Gastrocnemius medialis (tissue), 4 donors: ENCODE data around the gene OR8B8. TPM values are rescaled to one million over a fixed set of nuclear protein-coding genes. Genes with fewer than 3 reads are reported as not detected.

Experiments
- ATAC-seq, 2 donors: fragments of 150-250 bp; one replicate each; pipeline ENCODE4 v1.9.1; 2016
- DNase-seq, 2 donors: peaks; one replicate each; pipeline ENCODE4 v3.0.0-alpha.2; 2019
- H3K27ac ChIP-seq, 4 donors: fragments of 200-600 bp; sonication (generic); 1 replicate in 1 of 4; 2 replicates in 3 of 4; pipeline ENCODE4 v1.5.1; 2016 to 2018; ENCODE audit warnings: mild to moderate bottlenecking in 2 of 4, moderate library complexity in 1 of 4
- H3K27me3 ChIP-seq, 3 donors: fragments of 200-600 bp; sonication (generic) in 2 of 3; 1 replicate in 1 of 3; 2 replicates in 2 of 3; pipeline versions ENCODE4 v1.5.1 to v1.6.0; 2016 to 2019; ENCODE audit warnings: mild to moderate bottlenecking in 1 of 3, moderate library complexity in 1 of 3
- H3K36me3 ChIP-seq, 2 donors: fragments of 200-600 bp; sonication (generic) in 1 of 2; one replicate each; pipeline ENCODE4 v1.5.1; 2017 to 2018
- H3K4me1 ChIP-seq, 2 donors: fragments of 200-600 bp; sonication (generic) in 1 of 2; one replicate each; pipeline ENCODE4 v1.5.1; 2016 to 2017; ENCODE audit warnings: mild to moderate bottlenecking in 2 of 2
- H3K4me3 ChIP-seq, 4 donors: fragments of 200-600 bp; sonication (generic) in 3 of 4; 1 replicate in 1 of 4; 2 replicates in 3 of 4; pipeline ENCODE4 v1.5.1; 2016 to 2019; ENCODE audit warnings: mild to moderate bottlenecking in 2 of 4
- H3K9me3 ChIP-seq, 3 donors: fragments of 200-600 bp; sonication (generic) in 2 of 3; 1 replicate in 1 of 3; 2 replicates in 2 of 3; pipeline ENCODE4 v1.5.1; 2016 to 2019
- POLR2A ChIP-seq, 2 donors: fragments of 450-650 bp; IDR thresholded peaks; one replicate each; pipeline ENCODE4 v1.6.1; 2017; ENCODE audit warnings: antibody characterized with exemption in 2 of 2, mild to moderate bottlenecking in 2 of 2, moderate library complexity in 2 of 2
- in situ Hi-C, 4 donors: fragments of 200-750 bp; cut with MboI; loops; one replicate each; pipeline versions ENCODE4 v1.15.0 to v1.8.0; 2017; ENCODE audit warnings: low sequenced_read_pairs in 4 of 4
- intact Hi-C: fragments of 100-400 bp; cut with DNase I; formaldehyde crosslinking; loops from one replicate; pipeline ENCODE4 v1.15.1; 2023; ENCODE audit warnings: low total_unique reads
- total RNA-seq, 4 donors: library from RNA; depleted of rRNA; stranded (reverse); fragments of >200 nt; gene quantifications; one replicate each; pipeline versions ENCODE4 v1.1.0 to v1.2.3, GENCODE V29; 2016
- TF ChIP-seq, protein P1 (sequence below), 5 experiments: fragments of 450-650 bp in 3 of 5; fragments of 200-600 bp in 2 of 5; sonication (generic) in 2 of 5; IDR thresholded peaks in 4 of 5; conservative IDR thresholded peaks in 1 of 5; 1 replicate in 4 of 5; 2 replicates in 1 of 5; pipeline ENCODE4 v1.5.1; 2016 to 2019; ENCODE audit warnings: antibody characterized with exemption in 5 of 5, mild to moderate bottlenecking in 3 of 5, moderate library complexity in 3 of 5

The OR8B8 gene
- total RNA-seq, 4 donors from 2014 or later = not detected

DNA sequence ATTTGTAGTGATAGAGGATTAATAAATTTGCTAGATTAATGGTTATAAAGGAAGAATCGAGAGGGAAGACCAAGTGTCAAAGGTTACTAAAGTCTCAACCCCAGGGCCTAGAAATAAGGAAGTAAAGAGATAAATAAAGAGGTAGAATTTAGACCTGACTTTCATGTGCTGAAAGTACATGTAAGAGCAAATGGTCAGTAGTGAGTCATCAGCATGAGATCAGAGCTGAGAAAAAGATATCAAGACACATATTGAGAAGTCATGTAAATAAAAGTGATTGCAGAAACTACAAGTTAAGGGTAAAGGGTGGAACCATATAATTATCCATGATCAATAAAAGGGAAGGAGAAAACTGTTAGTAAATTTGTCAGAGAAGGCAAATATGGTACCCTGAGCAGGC, 1.4 kb upstream of the OR8B8 start:
- ATAC-seq = no peak

DNA sequence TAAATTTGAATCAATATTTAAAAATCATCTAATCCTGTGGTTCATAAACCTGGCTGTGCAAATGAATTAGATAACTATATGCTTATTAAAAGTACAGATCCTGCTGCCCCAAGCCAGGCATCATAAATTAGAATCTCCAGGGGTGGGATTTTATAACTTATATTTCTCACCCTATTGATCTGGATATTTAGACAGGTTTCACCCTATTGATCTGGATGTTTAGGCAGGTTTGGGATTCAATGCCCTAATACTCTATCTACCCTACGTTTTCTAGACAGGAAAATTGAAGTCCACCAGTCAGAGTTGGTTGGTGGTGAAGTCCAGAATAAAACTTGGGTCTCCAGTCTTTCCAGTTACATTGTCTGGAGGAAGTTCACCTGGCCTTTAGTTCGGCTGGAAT, 2.6 kb downstream of the OR8B8 start:
- H3K4me1 ChIP-seq = no peaks in the 10 kb centered on the region
- DNase-seq (no peak), ATAC-seq (no peak)
- H3K27ac ChIP-seq = no peak overlapping the region
- H3K9me3 ChIP-seq = no peaks in the 10 kb centered on the region
- intact Hi-C loops = no loop called here
- in situ Hi-C loops = no loop called here
- H3K4me3 ChIP-seq = no peak overlapping the region
- no peak for TF ChIP-seq POLR2A (IDR thresholded peaks at IDR 0.05)
- TF ChIP-seq, protein P1, sequence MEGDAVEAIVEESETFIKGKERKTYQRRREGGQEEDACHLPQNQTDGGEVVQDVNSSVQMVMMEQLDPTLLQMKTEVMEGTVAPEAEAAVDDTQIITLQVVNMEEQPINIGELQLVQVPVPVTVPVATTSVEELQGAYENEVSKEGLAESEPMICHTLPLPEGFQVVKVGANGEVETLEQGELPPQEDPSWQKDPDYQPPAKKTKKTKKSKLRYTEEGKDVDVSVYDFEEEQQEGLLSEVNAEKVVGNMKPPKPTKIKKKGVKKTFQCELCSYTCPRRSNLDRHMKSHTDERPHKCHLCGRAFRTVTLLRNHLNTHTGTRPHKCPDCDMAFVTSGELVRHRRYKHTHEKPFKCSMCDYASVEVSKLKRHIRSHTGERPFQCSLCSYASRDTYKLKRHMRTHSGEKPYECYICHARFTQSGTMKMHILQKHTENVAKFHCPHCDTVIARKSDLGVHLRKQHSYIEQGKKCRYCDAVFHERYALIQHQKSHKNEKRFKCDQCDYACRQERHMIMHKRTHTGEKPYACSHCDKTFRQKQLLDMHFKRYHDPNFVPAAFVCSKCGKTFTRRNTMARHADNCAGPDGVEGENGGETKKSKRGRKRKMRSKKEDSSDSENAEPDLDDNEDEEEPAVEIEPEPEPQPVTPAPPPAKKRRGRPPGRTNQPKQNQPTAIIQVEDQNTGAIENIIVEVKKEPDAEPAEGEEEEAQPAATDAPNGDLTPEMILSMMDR (IDR thresholded peaks at IDR 0.05 in 4 of 5, conservative IDR thresholded peaks at IDR 0.05 in 1 of 5) = no peak
- no peaks in the 10 kb centered on the region for H3K27me3 ChIP-seq
- no peaks in the 10 kb centered on the region for H3K36me3 ChIP-seq

More for the DNA sequence above, 1.4 kb upstream of the OR8B8 start:
- Histone ChIP-seq H3K36me3 (no peaks in the 10 kb centered on the region), H3K4me1 (no peaks in the 10 kb centered on the region), H3K9me3 (no peaks in the 10 kb centered on the region), H3K27ac (no peak overlapping the region), H3K27me3 (no peaks in the 10 kb centered on the region), H3K4me3 (no peak overlapping the region)
- in situ Hi-C loops (no loop called here), intact Hi-C loops (no loop called here)
- no peak for TF ChIP-seq POLR2A (IDR thresholded peaks at IDR 0.05)
- TF ChIP-seq, protein P1 (IDR thresholded peaks at IDR 0.05 in 4 of 5, conservative IDR thresholded peaks at IDR 0.05 in 1 of 5) = no peak
- DNase-seq = no peak

DNA sequence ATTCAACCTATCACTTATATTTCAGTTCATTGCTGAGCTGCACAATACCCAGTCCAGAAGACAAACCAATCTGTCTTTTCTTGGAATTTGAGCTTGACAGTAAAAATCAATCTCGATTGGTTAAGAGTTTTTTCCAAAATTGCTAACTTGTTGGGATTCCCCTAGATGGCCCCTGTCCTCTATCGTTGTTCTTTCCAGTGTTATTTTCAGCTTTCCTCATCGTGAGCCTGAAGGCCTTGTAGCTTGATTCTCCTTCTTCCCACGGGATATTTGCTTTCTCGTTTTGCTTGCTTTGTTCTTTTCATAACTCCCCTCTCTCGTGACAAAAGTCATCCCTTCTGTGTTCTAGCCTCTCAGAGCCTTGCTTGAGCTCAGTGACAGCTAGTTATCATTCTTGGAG, 3.1 kb downstream of the OR8B8 start:
- no peaks in the 10 kb centered on the region for H3K36me3 ChIP-seq
- DNase-seq (no peak), ATAC-seq (no peak)
- no peak overlapping the region for H3K4me3 ChIP-seq
- intact Hi-C loops (no loop called here), in situ Hi-C loops (no loop called here)
- no peaks in the 10 kb centered on the region for H3K27me3 ChIP-seq
- no peaks in the 10 kb centered on the region for H3K4me1 ChIP-seq
- H3K27ac ChIP-seq = no peak overlapping the region
- TF ChIP-seq, protein P1 (IDR thresholded peaks at IDR 0.05 in 4 of 5, conservative IDR thresholded peaks at IDR 0.05 in 1 of 5) = no peak
- no peak for TF ChIP-seq POLR2A (IDR thresholded peaks at IDR 0.05)
- H3K9me3 ChIP-seq = no peaks in the 10 kb centered on the region

DNA sequence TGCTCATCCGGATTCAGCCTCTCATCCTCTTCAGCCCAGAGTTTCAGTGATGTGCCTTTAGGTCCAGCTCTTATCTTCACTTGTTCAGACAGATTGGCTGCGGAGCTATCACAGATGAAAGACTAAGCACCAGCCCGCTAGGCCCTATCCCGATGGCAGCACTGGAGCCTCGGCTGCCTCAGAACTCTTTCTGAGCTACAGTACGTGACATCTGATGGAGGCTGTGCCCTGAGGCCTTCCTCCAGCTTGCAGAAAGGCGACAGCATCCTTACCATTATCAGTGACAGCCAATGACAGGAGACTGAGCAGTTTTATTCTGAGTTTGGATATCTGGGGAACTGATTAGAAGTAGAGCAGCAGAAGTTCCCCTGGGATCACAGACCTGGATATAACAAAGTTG, 4.0 kb downstream of the OR8B8 start:
- ATAC-seq = no peak
- in situ Hi-C loops = no loop called here

DNA sequence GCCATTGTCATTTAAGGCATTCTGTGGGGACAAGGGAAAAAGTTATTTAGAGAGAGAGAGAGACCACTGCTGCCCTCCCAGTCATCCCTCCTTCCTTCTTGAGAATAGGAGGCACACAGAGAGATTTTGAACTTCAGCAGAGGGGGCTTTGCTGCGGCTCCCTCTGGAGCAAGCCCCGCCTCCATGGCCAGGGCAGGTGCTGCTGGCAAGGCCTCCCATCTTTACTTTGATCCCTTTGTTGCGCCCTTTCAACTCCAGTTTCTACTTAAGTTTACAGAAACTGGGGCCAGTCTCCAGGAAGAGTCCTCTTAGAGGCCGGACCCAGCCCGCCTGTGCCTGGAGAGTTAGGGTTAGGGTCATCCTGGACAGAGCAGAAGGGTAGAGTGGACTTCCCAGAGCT, 4.4 kb downstream of the OR8B8 start:
- Histone ChIP-seq H3K36me3 (no peaks in the 10 kb centered on the region), H3K4me1 (no peaks in the 10 kb centered on the region), H3K4me3 (no peak overlapping the region), H3K27me3 (no peaks in the 10 kb centered on the region), H3K27ac (no peak overlapping the region), H3K9me3 (no peaks in the 10 kb centered on the region)
- no peak for DNase-seq
- in situ Hi-C loops (no loop called here), intact Hi-C loops (no loop called here)
- TF ChIP-seq, protein P1 (IDR thresholded peaks at IDR 0.05 in 4 of 5, conservative IDR thresholded peaks at IDR 0.05 in 1 of 5) = no peak
- TF ChIP-seq POLR2A (IDR thresholded peaks at IDR 0.05) = no peak
- ATAC-seq = no peak

More for the DNA sequence above, 4.0 kb downstream of the OR8B8 start:
- Histone ChIP-seq H3K4me3 (no peak overlapping the region), H3K4me1 (no peaks in the 10 kb centered on the region), H3K36me3 (no peaks in the 10 kb centered on the region), H3K27ac (no peak overlapping the region), H3K9me3 (no peaks in the 10 kb centered on the region), H3K27me3 (no peaks in the 10 kb centered on the region)
- intact Hi-C loops = no loop called here
- DNase-seq = no peak
- no peak for TF ChIP-seq POLR2A (IDR thresholded peaks at IDR 0.05)
- TF ChIP-seq, protein P1 (IDR thresholded peaks at IDR 0.05 in 4 of 5, conservative IDR thresholded peaks at IDR 0.05 in 1 of 5) = no peak
